ENCODE measurements around the gene SRRM5.

- TF ChIP-seq CTCF (IDR thresholded peaks at IDR 0.05) = no peak
- TF ChIP-seq POLR2A (IDR thresholded peaks at IDR 0.05) = no peak
These were observed 42.2 kb upstream of the SRRM5 start for GRCh38 chr19:43569657-43570056.
